Activated CD4-positive, alpha-beta T cell treated with anti-CD3 and anti-CD28 coated beads, Interleukin-2, Interleukin-4, amounts not matched to agents 100 ng/mL and 50 ng/mL, durations not matched to agents 16 hours and 8 hours (primary cell): ENCODE results near the gene RNASEH2A.
"Not testable (repeated sequence)": the region's sequence is repeated elsewhere in the genome, so short reads cannot be mapped to it uniquely, and the experiment has no call there.

Experiments
- DNase-seq: peaks from one replicate; pipeline ENCODE4 v3.0.0-alpha.2; 2020; ENCODE audit warnings: low spot score

RNASEH2A gene

GRCh38 chr19:12793290-12794195 lies 12.8 kb upstream of the RNASEH2A start:
- DNase-seq, result peak; percentile 95

GRCh38 chr19:12794196-12794941 lies 12.0 kb upstream of the RNASEH2A start:
- DNase-seq, result no peak

- no peak for DNase-seq
Observed at GRCh38 chr19:12794971-12795381, 11.4 kb upstream of the RNASEH2A start.

GRCh38 chr19:12796146-12797071 lies 10.0 kb upstream of the RNASEH2A start:
- DNase-seq, result peak; percentile 88

GRCh38 chr19:12797141-12797587 lies 9.2 kb upstream of the RNASEH2A start:
- no peak for DNase-seq

GRCh38 chr19:12797607-12798006 lies 8.8 kb upstream of the RNASEH2A start:
- DNase-seq, result not testable (repeated sequence)

- DNase-seq, result no peak
Observed at GRCh38 chr19:12799742-12800465, 6.5 kb upstream of the RNASEH2A start.

- no peak for DNase-seq
Observed at GRCh38 chr19:12800466-12800770, 6.0 kb upstream of the RNASEH2A start.

GRCh38 chr19:12800923-12801465 lies 5.4 kb upstream of the RNASEH2A start:
- DNase-seq, result peak; percentile 19

- DNase-seq, result peak; percentile 83
Observed at GRCh38 chr19:12801466-12802266, 4.7 kb upstream of the RNASEH2A start, which contains the start of the genes PRDX2 and THSD8. TSS of gene PRDX2 (minus strand) at chr19:12801800. CDS start at chr19:12801261, 539 bp downstream. TSS of gene THSD8 (plus strand) at chr19:12802069. CDS start at chr19:12802072, 3 bp downstream.

GRCh38 chr19:12802267-12803106 lies 3.9 kb upstream of the RNASEH2A start:
- no peak for DNase-seq

- DNase-seq, result no peak
Observed at GRCh38 chr19:12804051-12804450, 2.3 kb upstream of the RNASEH2A start.

GRCh38 chr19:12815088-12815487 lies 8.7 kb downstream of the RNASEH2A start:
- no peak for DNase-seq

- DNase-seq, result not testable (repeated sequence)
Observed at GRCh38 chr19:12817188-12817587, 10.8 kb downstream of the RNASEH2A start.

- not testable (repeated sequence) for DNase-seq
Observed at GRCh38 chr19:12817810-12818209, 11.4 kb downstream of the RNASEH2A start.

- no peak for DNase-seq
Observed at GRCh38 chr19:12821761-12822160, 15.4 kb downstream of the RNASEH2A start.

GRCh38 chr19:12825254-12826131 lies 19.1 kb downstream of the RNASEH2A start:
- no peak for DNase-seq

GRCh38 chr19:12828494-12828893 lies 22.1 kb downstream of the RNASEH2A start:
- no peak for DNase-seq
